Esophagus muscularis mucosa (tissue), 3 donors: Measurements from ENCODE around the gene GIPC2.

Experiments
- CTCF ChIP-seq, 3 experiments: fragments of 200-600 bp in 2 of 3; fragments of 450-650 bp in 1 of 3; sonication (generic) in 2 of 3; IDR thresholded peaks; one replicate each; pipeline ENCODE4 v1.5.1; 2017 to 2019; ENCODE audit warnings: antibody characterized with exemption in 3 of 3, mild to moderate bottlenecking in 2 of 3, moderate library complexity in 1 of 3
- EP300 ChIP-seq: sonication (generic); formaldehyde crosslinking; IDR thresholded peaks from one replicate; pipeline ENCODE4 v1.6.1; 2017; ENCODE audit warnings: antibody characterized with exemption

DNA sequence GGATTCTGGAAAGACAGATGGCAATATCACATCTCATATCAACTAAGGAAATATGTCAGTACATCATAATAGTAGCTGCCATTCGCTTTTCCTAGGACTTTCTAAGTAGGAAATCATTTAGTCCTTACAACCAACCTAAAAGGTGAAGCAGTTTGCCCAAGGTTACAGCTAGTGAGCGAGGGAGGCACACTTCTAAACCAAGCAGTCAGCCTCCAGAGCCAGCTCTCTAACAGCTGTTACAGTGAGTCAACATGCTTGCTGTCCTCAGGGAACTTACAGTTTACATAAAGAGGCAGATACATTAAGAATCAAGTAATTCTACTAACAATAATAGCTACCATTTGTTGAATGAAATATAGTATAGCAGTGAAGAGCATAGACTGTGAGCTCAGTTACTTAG lies 57.1 kb downstream of the GIPC2 start:
- TF ChIP-seq EP300 (no peak), CTCF (IDR thresholded peaks at IDR 0.05) (no peak)
